ENCODE results near the gene KRT82. TPM values are rescaled to one million over a fixed set of nuclear protein-coding genes. Genes with fewer than 3 reads are reported as not detected.

The KRT82 gene
- total and polyA plus RNA-seq, 2 of the 8 experiments (the other 6 are each of a cell fraction or from before 2014, with no cell fraction given), result not detected

DNA sequence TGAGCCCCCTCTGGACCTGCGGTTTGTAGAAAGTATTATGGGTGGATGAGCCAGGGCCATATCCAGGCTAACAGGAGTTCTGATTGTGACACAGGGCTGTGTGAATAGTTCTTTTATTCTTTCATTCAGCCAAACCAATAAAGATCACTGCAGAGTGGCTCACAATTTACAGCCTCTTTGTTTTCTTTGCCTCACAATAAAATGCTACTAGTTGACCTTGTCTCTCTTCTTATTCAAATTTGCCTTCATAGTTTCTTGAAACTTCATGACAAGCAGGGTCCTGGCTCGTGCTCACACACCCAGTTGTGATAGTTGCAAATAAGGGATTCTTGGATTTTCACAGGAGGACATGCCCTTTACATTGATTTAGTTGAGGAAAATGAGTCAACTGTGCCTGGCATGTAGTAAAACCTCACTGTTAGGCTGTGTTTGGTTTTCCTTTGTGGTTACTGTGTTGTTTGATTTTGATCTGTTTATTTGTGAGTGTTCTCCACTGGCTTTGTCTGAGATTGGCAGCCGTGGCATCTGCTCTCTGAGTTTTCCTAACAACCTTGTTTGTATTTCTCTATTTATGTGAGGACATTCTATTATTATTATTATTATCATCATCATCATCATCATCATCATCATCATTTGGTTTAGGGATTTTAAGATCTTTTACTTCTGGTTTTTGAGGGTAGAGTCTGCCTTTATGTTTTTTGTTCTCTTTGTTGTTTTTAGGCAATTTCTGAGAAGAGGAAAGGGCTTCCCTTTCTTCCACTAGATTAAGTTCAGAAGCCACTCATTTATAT lies 48.5 kb upstream of the KRT82 start (continued):
- TF ChIP-seq RBBP5 (IDR thresholded peaks at IDR 0.05; ENCODE audit: borderline replicate concordance, low read depth, low read length) (no peak), TBP (IDR thresholded peaks at IDR 0.05; ENCODE audit: low read depth, low read length) (no peak), EGR1 (IDR thresholded peaks at IDR 0.05; ENCODE audit: borderline replicate concordance, low read depth, low read length) (no peak)
